HG02943 (cell line): Measurements from ENCODE around the gene ATP11A.
"Not testable (repeated sequence)": the region's sequence is repeated elsewhere in the genome, so short reads cannot be mapped to it uniquely, and the experiment has no call there.

Experiments
- ATAC-seq: cut with Tn5 transposase; IDR thresholded peaks from one replicate; pipeline ENCODE4 v1.9.1; 2021; ENCODE audit warnings: mild to moderate bottlenecking, low read depth, moderate library complexity; ENCODE audit not compliant: unreplicated experiment

Gene ATP11A

DNA sequence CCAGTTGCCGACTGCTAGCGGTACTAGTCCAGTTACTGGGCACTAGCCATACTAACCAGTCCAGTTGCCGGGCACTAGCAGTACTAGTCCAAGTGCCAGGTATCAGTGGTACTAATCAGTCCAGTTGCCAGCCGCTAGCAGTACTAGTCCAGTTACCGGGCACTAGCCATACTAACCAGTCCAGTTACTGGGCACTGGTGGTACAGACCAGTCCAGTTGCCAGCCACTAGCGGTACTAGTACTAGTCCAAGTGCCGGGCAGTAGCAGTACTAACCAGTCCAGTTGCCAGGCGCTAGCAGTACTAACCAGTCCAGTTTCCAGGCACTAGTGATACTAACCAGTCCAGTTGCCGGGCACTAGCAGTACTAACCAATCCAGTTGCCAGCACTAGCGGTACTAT is 155.0 kb downstream of the ATP11A start:
- no peak for ATAC-seq

DNA sequence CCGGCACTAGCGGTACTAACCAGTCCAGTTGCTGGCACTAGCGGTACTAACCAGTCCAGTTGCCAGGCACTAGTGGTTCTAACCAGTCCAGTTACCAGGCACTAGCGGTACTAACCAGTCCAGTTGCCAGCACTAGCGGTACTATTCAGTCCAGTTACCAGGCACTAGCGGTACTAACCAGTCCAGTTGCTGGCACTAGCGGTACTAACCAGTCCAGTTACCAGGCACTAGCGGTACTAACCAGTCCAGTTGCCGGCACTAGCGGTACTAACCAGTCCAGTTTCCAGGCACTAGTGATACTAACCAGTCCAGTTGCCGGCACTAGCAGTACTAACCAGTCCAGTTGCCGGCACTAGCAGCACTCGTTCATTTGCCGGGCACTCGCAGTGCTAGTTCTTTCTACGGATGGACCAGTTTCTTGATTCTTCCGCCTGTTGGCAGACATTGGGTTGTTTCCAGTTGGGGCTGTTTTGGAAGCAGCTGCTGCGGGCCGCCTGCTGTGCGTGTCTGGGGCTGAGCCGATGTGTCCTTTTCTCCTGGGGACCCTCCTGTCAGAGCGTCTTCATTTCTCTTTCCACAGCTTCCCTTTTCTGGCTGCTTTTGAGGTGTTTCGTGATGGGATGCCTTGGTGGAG is 155.8 kb downstream of the ATP11A start:
- no peak for ATAC-seq

DNA sequence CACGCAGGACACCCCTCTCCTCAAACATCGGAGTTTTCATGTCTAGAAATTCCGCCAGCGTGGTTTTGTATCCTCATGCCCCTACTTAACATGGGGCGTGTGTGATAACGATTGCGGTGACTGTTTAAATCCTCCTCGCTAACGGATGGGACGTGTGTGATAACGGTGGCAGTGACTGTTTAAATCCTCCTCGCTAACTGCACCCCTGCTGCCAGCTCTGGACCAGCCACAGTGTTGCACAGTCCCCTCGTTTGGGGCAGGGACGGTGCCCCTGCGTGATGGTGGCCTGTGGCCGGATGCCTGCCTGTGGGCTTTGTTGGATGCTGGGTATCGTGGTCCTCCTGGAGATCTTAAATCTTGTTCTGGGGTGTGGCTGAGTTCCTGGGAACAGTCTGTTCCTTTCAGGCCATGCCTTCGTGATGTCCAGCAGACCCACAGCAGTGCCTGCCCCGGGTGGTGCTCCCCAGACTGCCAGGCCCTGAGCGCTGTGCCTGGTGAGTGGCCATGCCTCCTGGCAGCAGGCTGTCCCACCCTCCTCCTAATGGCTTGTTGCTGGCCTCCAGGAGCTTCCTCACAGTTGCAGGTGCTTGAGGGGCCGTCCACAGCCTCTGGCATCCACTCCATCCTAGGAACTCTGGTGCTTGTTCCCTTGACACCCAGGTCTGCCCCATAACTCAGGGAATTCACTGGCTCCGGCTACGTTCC is 156.7 kb downstream of the ATP11A start:
- no peak for ATAC-seq

DNA sequence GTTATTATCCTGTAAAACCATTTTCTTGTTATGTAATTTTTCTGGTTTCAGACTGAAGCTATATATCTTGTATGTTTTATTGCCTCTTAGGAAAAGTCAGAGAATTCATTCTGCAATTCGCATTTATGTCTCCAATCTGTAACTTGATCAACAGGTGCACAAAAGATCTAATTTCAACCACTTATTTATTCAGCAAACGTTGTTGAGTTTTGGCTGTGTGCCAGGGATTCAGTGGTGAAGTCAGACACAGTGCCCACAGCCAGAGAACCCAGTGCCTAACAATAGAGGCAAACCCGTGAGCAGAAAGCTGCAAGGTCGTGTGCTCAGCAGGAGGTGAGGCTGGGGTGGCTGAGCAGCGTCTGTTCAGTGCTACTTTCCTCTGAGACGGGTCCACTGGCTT is 159.7 kb downstream of the ATP11A start:
- no peak for ATAC-seq

DNA sequence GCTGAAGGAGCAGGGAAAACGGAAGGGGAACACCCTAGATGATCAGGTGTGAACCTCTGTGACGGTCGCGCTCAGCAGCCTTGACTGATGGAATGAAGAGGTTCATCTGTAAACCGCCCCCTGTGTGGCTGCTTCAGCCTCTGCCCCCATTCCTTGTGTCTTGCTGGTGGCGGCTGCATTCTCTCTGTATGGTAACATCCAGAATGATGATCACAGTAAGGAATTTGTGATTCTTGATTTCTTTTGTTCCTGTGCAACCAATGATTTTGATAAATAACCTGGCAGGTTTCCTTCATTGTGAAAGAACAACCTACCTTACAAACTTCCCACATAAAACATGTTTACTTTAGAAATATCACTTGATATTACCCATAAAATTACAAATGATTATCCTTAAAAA is 160.4 kb downstream of the ATP11A start:
- no peak for ATAC-seq

DNA sequence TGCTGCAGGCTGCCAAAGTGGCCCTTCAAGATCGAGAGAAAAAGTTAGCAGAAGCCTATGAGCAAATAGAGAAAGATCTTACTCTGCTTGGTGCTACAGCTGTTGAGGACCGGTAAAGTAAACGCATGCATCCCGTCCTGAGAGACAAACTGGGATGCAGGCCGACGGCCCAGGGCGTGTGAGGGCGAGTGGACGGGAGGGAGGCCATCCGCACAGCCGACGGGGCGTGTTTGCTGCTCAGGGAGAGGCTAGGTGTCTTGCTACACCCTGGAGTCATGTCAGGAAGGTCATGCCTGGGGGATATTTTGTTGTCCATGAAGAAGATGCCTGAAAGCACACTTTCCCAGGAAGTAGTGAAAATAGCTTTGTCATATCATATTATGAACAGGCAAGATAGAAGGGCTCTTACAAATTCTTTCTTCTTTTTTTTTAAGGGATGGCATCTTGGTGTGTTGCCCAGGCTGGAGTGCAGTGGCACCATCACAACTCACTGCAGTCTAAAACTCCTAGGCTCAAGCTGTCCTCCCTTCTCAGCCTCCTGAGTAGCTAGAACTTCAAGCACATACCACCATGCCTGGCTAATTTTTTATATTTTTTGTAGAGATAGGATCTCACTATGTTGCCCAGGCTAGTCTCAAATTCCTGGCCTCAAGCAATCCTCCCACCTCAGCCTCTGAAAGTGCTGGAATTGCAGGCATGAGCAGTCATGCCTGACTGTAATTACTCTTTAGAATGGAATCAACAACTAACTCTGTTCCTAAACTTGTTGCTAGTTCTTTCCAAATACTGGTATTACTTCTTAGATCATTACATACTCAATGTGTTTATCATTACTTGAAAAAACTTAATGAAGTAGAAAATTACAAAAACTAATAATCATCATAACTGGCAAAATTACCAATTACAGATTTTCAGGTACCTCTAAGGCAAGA is 161.5 kb downstream of the ATP11A start:
- no peak for ATAC-seq

DNA sequence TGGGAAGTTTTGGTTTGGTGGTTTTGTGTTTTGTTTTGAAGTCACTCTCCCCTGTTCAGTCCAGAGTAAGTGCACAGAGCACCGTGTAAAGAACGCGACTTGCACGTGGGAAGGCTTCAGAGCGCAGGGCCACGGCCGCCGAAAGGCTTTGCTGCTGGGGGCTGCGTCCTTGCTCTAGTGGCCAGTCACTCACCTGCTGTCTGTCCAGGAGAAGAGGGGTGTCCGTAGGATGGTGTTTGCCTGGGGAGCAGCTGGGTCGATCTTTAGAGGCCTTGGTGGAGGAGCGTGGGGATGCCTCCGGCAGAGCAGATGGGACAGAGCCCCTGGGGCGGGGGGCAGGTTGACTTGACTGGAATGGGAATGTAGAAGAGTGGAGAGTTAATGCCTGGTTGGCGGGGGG is 162.6 kb downstream of the ATP11A start:
- ATAC-seq, result no peak

DNA sequence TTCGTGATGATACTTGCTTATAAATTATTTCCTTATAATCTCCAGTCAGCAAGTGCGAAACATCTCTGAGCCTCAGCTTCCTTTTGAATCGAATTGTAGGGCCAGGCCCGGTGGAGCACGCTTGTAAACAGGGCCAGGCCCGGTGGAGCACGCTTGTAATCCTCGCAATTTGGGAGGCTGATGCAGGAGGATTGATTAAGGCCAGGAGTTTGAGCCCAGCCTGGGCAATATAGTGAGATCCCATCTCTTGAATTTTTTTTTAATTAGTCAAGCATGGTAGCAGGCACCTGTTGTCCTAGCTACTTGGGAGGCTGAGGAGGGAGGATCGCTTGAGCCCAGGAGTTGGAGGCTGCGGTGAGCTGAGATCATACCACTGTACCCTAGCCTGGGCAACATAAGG is 163.0 kb downstream of the ATP11A start:
- ATAC-seq, result no peak

DNA sequence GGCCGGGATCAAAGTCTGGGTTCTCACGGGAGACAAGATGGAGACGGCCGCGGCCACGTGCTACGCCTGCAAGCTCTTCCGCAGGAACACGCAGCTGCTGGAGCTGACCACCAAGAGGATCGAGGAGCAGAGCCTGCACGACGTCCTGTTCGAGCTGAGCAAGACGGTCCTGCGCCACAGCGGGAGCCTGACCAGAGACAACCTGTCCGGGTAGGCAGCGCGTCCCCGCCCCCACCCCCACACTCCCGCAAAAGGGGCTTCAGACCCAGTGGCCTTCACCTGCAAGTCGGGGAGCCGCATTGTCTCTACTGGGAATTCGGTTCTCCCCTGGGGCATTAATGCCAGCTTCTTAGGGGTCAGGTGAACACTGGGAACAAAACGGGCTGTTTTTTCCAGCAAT is 164.5 kb downstream of the ATP11A start:
- ATAC-seq, result no peak

DNA sequence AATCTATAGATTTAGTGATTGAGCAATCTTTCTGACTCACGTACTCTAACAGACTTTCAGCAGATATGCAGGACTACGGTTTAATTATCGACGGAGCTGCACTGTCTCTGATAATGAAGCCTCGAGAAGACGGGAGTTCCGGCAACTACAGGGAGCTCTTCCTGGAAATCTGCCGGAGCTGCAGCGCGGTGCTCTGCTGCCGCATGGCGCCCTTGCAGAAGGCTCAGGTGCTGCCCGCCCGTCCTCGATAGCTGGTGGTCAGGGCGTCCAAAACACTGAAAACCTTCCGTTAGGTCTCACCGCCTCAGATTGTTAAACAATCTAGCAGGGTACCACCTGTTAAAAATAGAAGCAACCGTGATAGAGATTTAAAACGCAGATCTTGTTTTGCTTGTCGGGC is 166.0 kb downstream of the ATP11A start:
- ATAC-seq, result no peak

DNA sequence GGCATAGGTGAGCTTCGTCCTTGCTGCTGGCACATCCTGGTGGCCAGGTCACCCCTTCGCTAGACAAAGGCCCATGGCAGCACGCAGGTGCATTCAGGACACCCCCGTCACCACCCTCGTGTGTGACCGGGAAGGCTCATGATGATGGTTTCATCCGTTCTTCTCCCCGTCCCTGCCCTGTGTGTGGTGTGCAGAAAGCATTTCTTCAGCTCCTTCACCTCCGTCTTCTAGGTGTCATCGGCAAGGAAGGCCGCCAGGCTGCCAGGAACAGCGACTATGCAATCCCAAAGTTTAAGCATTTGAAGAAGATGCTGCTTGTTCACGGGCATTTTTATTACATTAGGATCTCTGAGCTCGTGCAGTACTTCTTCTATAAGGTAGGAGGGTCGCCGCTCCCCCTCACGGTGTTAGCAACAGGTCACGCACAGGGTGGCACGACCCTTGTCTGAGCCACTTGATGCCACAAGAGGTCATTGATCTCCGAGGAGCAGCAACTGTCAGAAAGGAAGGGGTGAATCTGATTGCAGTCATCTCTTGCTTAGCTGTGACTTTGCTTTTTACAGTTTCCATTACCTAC is 168.2 kb downstream of the ATP11A start:
- ATAC-seq, result no peak

DNA sequence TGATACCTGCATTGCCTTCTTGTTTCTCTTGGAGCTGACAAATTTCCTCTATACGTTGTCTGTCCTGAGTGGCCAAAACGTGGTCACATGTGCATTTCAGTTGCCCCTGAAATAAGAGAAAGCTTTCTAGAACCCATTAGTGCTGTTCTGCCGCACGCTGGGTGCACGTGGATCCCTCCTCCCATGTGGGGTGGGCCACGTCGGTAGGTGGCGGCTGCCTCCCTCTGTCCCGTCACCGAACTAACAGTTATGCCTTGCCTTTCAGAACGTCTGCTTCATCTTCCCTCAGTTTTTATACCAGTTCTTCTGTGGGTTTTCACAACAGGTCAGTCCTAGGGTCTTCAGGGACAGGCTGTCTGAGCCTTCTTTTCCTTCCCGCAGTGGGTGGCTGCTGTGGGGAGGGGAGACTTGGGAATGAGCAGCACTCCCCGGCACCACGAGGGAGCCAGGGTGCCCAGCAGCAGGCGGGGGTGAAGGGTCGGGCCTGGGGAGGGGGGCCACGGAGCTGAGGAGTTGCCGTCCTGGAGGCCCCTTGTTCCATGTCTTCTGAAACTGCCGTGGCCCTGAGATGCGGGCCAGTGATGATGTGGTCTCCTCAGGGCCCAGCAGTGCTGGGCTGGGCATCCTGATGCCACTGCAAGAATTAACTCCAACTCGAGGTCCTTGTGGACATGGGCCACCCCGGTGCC is 169.4 kb downstream of the ATP11A start:
- ATAC-seq, result no peak

DNA sequence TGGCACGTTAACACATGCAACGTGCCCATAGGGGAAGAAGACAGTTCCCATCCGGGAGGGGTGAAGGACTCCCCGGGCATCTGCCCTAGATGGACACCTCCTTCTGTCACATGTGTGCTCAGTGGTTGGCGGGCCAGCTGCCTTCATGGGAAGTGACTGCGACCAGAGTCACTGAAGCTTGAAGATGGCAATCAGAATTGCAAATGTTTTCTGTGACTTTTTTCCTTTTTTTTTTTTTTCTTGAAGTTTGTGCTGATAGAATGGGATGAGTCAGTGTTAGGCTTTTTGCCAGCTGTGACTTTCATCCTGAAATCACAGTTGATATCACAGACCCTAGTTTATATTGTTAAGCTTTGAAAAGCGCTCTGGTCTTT is 170.0 kb downstream of the ATP11A start:
- no peak for ATAC-seq

DNA sequence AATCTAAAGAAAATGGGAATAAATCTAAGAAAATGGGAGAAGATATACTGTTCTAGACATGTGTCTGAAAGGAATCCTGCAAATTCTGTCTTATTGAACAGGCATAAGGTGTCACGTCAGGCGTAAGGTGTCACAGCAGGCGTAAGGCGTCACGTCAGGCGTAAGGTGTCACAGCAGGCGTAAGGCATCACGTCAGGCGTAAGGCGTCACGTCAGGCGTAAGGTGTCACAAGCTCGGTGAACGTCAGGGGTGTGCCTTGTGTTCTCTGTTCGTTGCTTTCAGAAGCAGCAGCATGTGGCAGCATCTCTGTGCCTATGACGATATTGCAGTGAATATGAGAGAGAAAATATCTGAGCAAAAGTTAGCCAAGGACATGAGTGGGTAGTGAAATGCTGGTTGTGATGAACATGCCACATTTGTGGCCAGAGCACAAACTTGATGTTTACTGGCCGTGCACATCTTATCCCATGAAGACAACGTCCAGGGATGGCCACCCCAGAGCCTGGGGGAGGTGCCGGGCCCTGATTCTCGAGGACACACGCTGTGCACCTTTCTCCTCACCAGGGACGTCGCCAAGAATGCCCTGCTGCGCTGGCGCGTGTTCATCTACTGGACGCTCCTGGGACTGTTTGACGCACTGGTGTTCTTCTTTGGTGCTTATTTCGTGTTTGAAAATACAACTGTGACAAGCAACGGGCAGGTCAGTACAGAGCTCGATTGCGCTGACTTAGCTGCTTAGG is 172.2 kb downstream of the ATP11A start:
- no peak for ATAC-seq

DNA sequence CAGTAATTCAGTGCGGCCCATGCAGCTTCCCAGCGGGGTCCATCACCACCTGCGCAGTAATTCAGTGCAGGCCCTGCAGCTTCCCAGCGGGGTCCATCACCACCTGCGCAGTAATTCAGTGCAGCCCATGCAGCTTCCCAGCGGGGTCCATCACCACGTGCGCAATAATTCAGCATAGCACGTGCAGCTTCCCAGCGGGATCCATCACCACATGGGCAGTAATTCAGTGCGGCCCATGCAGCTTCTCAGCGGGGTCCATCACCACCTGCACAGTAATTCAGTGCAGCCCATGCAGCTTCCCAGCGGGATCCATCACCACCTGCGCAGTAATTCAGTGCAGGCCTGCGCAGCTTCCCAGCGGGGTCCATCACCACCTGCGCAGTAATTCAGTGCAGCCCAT is 173.5 kb downstream of the ATP11A start:
- ATAC-seq, result not testable (repeated sequence)

DNA sequence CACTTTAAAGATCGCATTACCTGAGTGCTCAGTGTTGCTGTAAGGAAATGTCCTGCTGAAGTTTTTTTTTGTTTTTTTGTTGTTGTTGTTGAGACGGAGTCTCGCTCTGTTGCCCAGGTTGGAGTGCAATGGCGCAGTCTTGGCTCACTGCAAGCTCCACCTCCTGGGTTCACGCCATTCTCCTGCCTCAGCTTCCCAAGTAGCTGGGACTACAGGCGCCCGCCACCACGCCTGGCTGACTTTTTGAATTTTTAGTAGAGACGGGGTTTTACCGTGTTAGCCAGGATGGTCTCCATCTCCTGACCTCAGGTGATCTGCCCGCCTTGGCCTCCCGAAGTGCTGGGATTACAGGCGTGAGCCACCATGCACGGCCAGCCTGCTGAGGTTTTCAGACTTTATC is 175.6 kb downstream of the ATP11A start:
- ATAC-seq, result not testable (repeated sequence)

DNA sequence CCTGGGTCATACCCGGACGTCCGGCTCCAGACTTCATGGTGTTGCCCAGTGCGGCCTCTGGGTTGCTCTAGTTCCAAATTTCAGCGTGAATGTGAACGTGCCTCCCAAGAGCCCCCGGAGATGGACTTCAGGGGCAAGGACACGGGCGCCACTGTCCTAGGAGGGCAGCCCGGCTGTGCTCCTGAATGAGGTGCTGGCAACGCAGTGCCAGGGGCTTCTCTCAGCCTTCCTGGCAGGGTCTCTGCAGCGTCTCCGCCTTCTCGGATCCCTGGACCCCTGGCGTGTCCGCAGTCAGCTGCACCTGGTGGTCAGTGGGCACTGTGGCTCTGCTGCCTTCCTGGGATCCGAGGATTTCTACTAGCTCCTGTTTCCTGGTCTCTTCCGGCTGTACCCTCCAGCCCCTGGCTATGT is 177.5 kb downstream of the ATP11A start:
- no peak for ATAC-seq

DNA sequence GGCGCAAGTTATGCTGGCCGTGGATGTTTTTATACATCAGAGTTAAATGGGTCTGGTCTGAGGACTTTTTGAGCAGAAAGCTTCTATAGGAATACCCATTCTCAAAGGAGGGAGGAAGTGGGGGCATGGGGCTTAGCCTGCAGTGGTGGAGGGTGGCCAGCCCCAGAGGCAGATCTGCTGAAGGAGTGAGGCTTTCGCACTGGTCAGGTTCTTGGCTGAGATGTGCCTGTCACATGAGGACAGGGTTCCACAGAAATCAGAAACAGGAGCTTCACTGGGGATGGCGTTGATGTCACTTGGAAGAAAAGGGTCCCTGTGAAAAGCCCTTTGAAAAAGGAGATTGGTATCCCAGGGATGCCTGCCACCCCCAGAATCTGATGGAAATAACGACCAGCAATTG is 178.5 kb downstream of the ATP11A start:
- no peak for ATAC-seq

DNA sequence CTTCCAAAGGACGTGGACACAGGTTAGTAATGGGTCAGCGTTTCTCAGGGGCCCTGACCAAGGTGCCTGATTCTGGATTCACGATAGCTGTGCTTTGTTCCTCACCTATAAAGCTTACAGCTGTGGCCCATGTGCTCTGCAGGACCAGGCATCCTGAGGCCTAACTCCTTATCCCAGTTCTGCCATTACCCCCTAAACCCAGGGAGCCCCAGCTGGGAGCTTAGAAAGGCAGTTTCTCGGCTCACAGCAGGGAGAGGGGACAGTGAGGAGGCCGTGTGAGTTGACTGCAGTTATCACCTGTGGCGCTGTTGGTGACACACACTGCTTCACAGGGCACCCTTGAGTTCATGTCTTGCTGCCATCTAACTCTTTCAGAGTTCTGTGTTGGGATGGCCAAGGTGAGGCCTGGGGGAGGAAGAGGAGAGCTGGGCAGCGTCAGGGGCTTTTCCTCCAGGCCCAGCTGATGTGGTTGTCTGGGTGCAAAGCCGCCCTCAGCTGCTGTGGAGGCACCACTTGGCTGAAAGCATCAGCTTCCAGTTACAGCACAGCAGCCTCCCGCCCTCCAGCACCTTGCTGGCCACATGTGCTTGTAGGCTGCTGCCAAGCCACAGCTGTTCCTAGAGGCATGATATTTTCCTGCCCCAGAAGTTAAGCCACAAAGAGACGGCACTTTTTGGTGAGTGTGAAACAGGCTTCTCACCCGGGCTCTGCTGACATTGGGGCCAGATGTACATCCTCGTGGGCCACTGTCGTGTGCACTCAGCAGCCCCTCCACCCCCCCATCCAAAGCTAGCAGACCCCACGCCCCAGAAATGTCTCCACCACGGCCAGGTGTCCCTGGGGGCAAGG is 179.6 kb downstream of the ATP11A start:
- ATAC-seq, result no peak
